Measurements from ENCODE around the gene PPP4R1.

DNA sequence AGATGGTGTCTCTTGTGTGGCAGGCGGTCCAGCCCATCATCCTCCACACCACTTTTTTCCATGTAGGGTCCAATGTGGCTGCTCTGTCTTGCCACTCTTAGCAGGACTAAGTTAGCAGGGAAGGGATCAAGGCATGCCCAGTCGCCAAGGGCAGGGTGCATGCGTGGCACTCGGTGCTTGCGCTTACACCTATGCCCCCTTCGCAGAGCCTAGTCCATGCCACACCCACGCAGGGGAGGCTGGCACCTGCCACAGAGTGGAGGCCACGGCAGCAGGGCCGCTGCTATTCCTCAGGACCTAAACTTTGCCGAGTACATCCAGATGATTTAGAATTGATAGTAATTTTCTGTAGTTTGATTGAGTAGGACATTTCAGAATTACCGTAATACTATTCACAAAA lies 79.5 kb downstream of the PPP4R1 start:
- TF ChIP-seq, protein P1, sequence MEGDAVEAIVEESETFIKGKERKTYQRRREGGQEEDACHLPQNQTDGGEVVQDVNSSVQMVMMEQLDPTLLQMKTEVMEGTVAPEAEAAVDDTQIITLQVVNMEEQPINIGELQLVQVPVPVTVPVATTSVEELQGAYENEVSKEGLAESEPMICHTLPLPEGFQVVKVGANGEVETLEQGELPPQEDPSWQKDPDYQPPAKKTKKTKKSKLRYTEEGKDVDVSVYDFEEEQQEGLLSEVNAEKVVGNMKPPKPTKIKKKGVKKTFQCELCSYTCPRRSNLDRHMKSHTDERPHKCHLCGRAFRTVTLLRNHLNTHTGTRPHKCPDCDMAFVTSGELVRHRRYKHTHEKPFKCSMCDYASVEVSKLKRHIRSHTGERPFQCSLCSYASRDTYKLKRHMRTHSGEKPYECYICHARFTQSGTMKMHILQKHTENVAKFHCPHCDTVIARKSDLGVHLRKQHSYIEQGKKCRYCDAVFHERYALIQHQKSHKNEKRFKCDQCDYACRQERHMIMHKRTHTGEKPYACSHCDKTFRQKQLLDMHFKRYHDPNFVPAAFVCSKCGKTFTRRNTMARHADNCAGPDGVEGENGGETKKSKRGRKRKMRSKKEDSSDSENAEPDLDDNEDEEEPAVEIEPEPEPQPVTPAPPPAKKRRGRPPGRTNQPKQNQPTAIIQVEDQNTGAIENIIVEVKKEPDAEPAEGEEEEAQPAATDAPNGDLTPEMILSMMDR (conservative IDR thresholded peaks at IDR 0.05) = no peak
- TF ChIP-seq ZFX (IDR thresholded peaks at IDR 0.05) = no peak
